SK-N-SH treated with all-trans-retinoic acid at 6 μM for 48 hours (cell line): ENCODE measurements around the gene EMX2.
"Not testable (repeated sequence)": the region's sequence is repeated elsewhere in the genome, so short reads cannot be mapped to it uniquely, and the experiment has no call there.

Experiments used
- ATAC-seq: fragments of 200-7000 bp; cut with Tn5 transposase; 3 replicates; pipeline ENCODE4 v1.9.1; 2020; ENCODE audit warnings: mild to moderate bottlenecking, moderate library complexity
- ARNTL ChIP-seq: fragments of 450-650 bp; formaldehyde crosslinking; IDR thresholded peaks from 2 replicates; pipeline ENCODE4 v1.5.0; 2020; ENCODE audit warnings: low read depth, mild to moderate bottlenecking, moderate library complexity, borderline replicate concordance
- BACH2 ChIP-seq: fragments of 250-450 bp; sonication (Bioruptor Pico); IDR thresholded peaks from 2 replicates; pipeline ENCODE4 v1.9.0; 2021; ENCODE audit warnings: mild to moderate bottlenecking, borderline replicate concordance
- CREB5 ChIP-seq: fragments of 250-450 bp; sonication (Bioruptor Pico); IDR thresholded peaks from 2 replicates; pipeline ENCODE4 v1.5.1; 2020; ENCODE audit warnings: low read depth, mild to moderate bottlenecking, moderate library complexity
- CSRNP3 ChIP-seq: fragments of 250-450 bp; sonication (Bioruptor Pico); IDR thresholded peaks from 2 replicates; pipeline ENCODE4 v1.5.1; 2021; ENCODE audit warnings: mild to moderate bottlenecking, moderate library complexity
- GLIS3 ChIP-seq: fragments of 250-450 bp; sonication (Bioruptor Pico); IDR thresholded peaks from 2 replicates; pipeline ENCODE4 v1.5.0; 2020; ENCODE audit warnings: mild to moderate bottlenecking, moderate library complexity
- ISL1 ChIP-seq: fragments of 250-450 bp; sonication (Bioruptor Pico); IDR thresholded peaks from 2 replicates; pipeline ENCODE4 v2.1.2; 2022; ENCODE audit warnings: mild to moderate bottlenecking, moderate library complexity
- OSR1 ChIP-seq: fragments of 250-450 bp; sonication (Bioruptor Pico); IDR thresholded peaks from 2 replicates; pipeline ENCODE4 v1.8.0; 2022; ENCODE audit warnings: moderate library complexity, mild to moderate bottlenecking, inconsistent platforms
- PPARA ChIP-seq: fragments of 250-450 bp; sonication (Bioruptor Pico); IDR thresholded peaks from 2 replicates; pipeline ENCODE4 v1.5.0; 2020; ENCODE audit warnings: mild to moderate bottlenecking, borderline replicate concordance
- TCF4 ChIP-seq: fragments of 250-450 bp; sonication (Bioruptor Pico); IDR thresholded peaks from 2 replicates; pipeline ENCODE4 v1.8.0; 2021; ENCODE audit warnings: mild to moderate bottlenecking, moderate library complexity, borderline replicate concordance
- TOX ChIP-seq: fragments of 250-450 bp; sonication (Bioruptor Pico); IDR thresholded peaks from 2 replicates; pipeline ENCODE4 v1.8.0; 2021; ENCODE audit warnings: mild to moderate bottlenecking, moderate library complexity, borderline replicate concordance
- ZFP30 ChIP-seq: fragments of 450-650 bp; formaldehyde crosslinking; IDR thresholded peaks from 2 replicates; pipeline ENCODE4 v1.5.0; 2022; ENCODE audit warnings: mild to moderate bottlenecking, moderate library complexity
- ZNF565 ChIP-seq: fragments of 450-650 bp; formaldehyde crosslinking; conservative IDR thresholded peaks from 2 replicates; pipeline ENCODE4 v1.5.0; 2020; ENCODE audit warnings: low read depth, mild to moderate bottlenecking, moderate library complexity
- ZNF70 ChIP-seq: fragments of 450-650 bp; formaldehyde crosslinking; IDR thresholded peaks from 2 replicates; pipeline ENCODE4 v1.5.0; 2020; ENCODE audit warnings: mild to moderate bottlenecking, moderate library complexity
- ZNF8 ChIP-seq: fragments of 450-650 bp; formaldehyde crosslinking; IDR thresholded peaks from 2 replicates; pipeline ENCODE4 v1.5.0; 2020; ENCODE audit warnings: mild to moderate bottlenecking, moderate library complexity
- TF ChIP-seq, protein P1 (sequence below): fragments of 250-450 bp; sonication (Bioruptor Pico); IDR thresholded peaks from 2 replicates; pipeline ENCODE4 v1.8.0; 2020; ENCODE audit warnings: mild to moderate bottlenecking, moderate library complexity, borderline replicate concordance
- TF ChIP-seq, protein P2 (sequence below): fragments of 250-450 bp; sonication (Bioruptor Pico); IDR thresholded peaks from 2 replicates; pipeline ENCODE4 v1.8.0; 2021; ENCODE audit warnings: low read depth, mild to moderate bottlenecking, moderate library complexity, borderline replicate concordance
- TF ChIP-seq, protein P3 (sequence below): fragments of 250-450 bp; sonication (Bioruptor Pico); IDR thresholded peaks from 2 replicates; pipeline ENCODE4 v1.5.0; 2020; ENCODE audit warnings: mild to moderate bottlenecking, moderate library complexity

The EMX2 gene

GRCh38 chr10:117581961-117582360 is 39.4 kb downstream of the EMX2 start:
- TF ChIP-seq CREB5 (CRISPR knock-in tag) = no peak
- TF ChIP-seq, protein P1, sequence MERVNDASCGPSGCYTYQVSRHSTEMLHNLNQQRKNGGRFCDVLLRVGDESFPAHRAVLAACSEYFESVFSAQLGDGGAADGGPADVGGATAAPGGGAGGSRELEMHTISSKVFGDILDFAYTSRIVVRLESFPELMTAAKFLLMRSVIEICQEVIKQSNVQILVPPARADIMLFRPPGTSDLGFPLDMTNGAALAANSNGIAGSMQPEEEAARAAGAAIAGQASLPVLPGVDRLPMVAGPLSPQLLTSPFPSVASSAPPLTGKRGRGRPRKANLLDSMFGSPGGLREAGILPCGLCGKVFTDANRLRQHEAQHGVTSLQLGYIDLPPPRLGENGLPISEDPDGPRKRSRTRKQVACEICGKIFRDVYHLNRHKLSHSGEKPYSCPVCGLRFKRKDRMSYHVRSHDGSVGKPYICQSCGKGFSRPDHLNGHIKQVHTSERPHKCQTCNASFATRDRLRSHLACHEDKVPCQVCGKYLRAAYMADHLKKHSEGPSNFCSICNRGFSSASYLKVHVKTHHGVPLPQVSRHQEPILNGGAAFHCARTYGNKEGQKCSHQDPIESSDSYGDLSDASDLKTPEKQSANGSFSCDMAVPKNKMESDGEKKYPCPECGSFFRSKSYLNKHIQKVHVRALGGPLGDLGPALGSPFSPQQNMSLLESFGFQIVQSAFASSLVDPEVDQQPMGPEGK (CRISPR knock-in tag) = no peak
- no peak for TF ChIP-seq GLIS3 (CRISPR knock-in tag)
- TF ChIP-seq ZNF565 (CRISPR knock-in tag) = no peak
- TF ChIP-seq, protein P2, sequence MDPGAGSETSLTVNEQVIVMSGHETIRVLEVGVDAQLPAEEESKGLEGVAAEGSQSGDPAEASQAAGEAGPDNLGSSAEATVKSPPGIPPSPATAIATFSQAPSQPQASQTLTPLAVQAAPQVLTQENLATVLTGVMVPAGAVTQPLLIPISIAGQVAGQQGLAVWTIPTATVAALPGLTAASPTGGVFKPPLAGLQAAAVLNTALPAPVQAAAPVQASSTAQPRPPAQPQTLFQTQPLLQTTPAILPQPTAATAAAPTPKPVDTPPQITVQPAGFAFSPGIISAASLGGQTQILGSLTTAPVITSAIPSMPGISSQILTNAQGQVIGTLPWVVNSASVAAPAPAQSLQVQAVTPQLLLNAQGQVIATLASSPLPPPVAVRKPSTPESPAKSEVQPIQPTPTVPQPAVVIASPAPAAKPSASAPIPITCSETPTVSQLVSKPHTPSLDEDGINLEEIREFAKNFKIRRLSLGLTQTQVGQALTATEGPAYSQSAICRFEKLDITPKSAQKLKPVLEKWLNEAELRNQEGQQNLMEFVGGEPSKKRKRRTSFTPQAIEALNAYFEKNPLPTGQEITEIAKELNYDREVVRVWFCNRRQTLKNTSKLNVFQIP (CRISPR knock-in tag) = no peak
- no peak for TF ChIP-seq ARNTL (CRISPR knock-in tag)
- ATAC-seq = no peak

- ATAC-seq = not testable (repeated sequence)
Measured at GRCh38 chr10:117584831-117585230, 42.3 kb downstream of the EMX2 start.

GRCh38 chr10:117587036-117587435 is 44.5 kb downstream of the EMX2 start:
- no peak for TF ChIP-seq TCF4 (CRISPR knock-in tag)
- TF ChIP-seq ZNF8 = no peak
- TF ChIP-seq, protein P3, sequence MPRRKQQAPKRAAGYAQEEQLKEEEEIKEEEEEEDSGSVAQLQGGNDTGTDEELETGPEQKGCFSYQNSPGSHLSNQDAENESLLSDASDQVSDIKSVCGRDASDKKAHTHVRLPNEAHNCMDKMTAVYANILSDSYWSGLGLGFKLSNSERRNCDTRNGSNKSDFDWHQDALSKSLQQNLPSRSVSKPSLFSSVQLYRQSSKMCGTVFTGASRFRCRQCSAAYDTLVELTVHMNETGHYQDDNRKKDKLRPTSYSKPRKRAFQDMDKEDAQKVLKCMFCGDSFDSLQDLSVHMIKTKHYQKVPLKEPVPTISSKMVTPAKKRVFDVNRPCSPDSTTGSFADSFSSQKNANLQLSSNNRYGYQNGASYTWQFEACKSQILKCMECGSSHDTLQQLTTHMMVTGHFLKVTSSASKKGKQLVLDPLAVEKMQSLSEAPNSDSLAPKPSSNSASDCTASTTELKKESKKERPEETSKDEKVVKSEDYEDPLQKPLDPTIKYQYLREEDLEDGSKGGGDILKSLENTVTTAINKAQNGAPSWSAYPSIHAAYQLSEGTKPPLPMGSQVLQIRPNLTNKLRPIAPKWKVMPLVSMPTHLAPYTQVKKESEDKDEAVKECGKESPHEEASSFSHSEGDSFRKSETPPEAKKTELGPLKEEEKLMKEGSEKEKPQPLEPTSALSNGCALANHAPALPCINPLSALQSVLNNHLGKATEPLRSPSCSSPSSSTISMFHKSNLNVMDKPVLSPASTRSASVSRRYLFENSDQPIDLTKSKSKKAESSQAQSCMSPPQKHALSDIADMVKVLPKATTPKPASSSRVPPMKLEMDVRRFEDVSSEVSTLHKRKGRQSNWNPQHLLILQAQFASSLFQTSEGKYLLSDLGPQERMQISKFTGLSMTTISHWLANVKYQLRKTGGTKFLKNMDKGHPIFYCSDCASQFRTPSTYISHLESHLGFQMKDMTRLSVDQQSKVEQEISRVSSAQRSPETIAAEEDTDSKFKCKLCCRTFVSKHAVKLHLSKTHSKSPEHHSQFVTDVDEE = no peak
- no peak for TF ChIP-seq ZNF70
- TF ChIP-seq ZNF565 (CRISPR knock-in tag) = no peak
- TF ChIP-seq ISL1 (CRISPR knock-in tag) = no peak
- no peak for TF ChIP-seq TOX (CRISPR knock-in tag)
- TF ChIP-seq GLIS3 (CRISPR knock-in tag) = no peak
- TF ChIP-seq CREB5 (CRISPR knock-in tag) = no peak
- no peak for TF ChIP-seq CSRNP3 (CRISPR knock-in tag)
- TF ChIP-seq OSR1 = no peak
- TF ChIP-seq PPARA (CRISPR knock-in tag) = no peak
- TF ChIP-seq BACH2 = no peak
- no peak for TF ChIP-seq ZFP30 (CRISPR knock-in tag)
- no peak for ATAC-seq
